ENCODE data around the gene CCND3. TPM values are rescaled to one million over a fixed set of nuclear protein-coding genes. Genes with fewer than 3 reads are reported as not detected.

The CCND3 gene
- 33.9 TPM for polyA plus RNA-seq (2013, experiment 1 of 2; ENCODE audit: insufficient read length)
- 31.8 TPM for polyA plus RNA-seq (2013, experiment 2 of 2; ENCODE audit: insufficient read length)

GRCh38 chr6:41941280-41942066, at the start of gene CCND3:
Gene CCND3 (minus strand): TSS chr6:41941808. CDS start chr6:41941649, 159 bp downstream.
- peak; percentile 92 for DNase-seq

GRCh38 chr6:41986339-41986738, 44.7 kb upstream of the CCND3 start:
- no peak for DNase-seq

GRCh38 chr6:41984623-41985022, 43.0 kb upstream of the CCND3 start:
- no peak for DNase-seq

- peak; percentile 7 for DNase-seq
These were observed 35.3 kb upstream of the CCND3 start for GRCh38 chr6:41976794-41977484.

- no peak for DNase-seq
These were observed 33.7 kb upstream of the CCND3 start for GRCh38 chr6:41975276-41975675.

- DNase-seq, result no peak
These were observed 32.7 kb upstream of the CCND3 start for GRCh38 chr6:41974281-41974825.

GRCh38 chr6:41972826-41973225, 31.2 kb upstream of the CCND3 start:
- DNase-seq, result no peak

GRCh38 chr6:41970436-41970846, 28.8 kb upstream of the CCND3 start:
- DNase-seq, result no peak

- DNase-seq, result no peak
These were observed 26.0 kb upstream of the CCND3 start for GRCh38 chr6:41967312-41968287.

GRCh38 chr6:41966961-41967311, 25.3 kb upstream of the CCND3 start:
- peak; percentile 18 for DNase-seq

GRCh38 chr6:41966214-41966920, 24.8 kb upstream of the CCND3 start:
- DNase-seq, result no peak

- DNase-seq, result no peak
These were observed 24.0 kb upstream of the CCND3 start for GRCh38 chr6:41965429-41966213.

- no peak for DNase-seq
These were observed 22.7 kb upstream of the CCND3 start for GRCh38 chr6:41964201-41964887.

- DNase-seq, result no peak
These were observed 21.8 kb upstream of the CCND3 start for GRCh38 chr6:41963371-41963770.

GRCh38 chr6:41960028-41960427, 18.4 kb upstream of the CCND3 start:
- no peak for DNase-seq

GRCh38 chr6:41958022-41958856, 16.6 kb upstream of the CCND3 start:
- DNase-seq, result no peak

- DNase-seq, result no peak
These were observed 15.5 kb upstream of the CCND3 start for GRCh38 chr6:41957117-41957516.

GRCh38 chr6:41955412-41955811, 13.8 kb upstream of the CCND3 start:
- no peak for DNase-seq

GRCh38 chr6:41954668-41955067, 13.1 kb upstream of the CCND3 start:
- DNase-seq, result no peak

Data from fibroblast of skin of scalp (primary cell).